NCI-H748 (cell line): ENCODE data around the gene STIMATE.

Experiments used
- DNase-seq: peaks from one replicate; lab custom pipeline; 2025; ENCODE audit not compliant: unreplicated experiment; lab: John Stamatoyannopoulos, UW

The STIMATE gene

DNA sequence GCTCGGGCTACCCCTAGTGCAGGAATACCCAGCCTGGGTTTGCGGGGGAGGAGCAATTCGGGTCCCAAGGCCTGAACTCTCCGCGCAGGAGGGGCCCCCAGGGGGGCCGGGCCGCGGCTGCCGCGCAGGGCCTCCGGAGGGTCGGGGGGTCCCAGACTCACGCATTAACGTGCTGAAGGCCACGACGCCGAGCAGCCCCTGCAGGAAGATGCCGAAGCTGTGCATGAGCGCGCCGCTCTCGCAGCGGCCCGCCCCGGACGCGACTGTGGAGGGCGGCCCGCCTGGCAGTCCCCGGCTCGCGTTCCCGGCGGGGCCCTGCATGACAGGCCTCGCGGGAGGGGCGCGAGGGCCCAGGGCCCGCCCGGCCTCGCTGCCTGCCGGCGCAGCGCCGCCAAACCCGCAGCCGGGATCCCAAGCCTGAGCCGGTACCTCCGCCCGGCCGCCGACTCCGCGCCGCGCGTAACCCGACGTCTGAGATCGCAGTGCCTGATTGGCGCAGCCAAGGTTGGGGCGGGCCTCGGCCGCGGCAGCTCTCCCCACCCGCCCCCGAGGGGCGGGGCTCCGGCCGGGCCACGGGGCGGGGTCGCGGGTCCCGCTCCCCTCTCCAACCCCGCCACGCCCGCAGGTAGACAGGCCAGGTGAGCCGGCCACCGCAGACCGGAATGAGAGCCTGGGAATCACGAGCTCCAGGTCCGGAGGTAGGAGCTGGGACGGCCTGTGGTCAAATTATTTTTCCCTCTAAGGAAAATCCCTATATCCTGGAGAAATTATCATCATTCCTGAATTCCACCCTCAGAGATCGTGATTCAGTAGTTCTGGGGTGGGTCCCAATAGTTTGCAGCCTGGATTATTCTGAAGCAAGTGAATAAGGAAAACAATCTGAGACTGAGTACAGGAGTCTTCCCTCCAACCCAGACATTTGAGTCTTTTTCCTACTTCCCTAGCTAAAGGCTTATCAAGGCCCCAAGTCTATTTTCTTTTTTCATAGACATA, at the start of gene STIMATE:
Gene STIMATE (minus strand): TSS at position 419 of the 993 bp plus-strand sequence. CDS start 98 bp downstream, at position 321.
- DNase-seq = peak; percentile 87

DNA sequence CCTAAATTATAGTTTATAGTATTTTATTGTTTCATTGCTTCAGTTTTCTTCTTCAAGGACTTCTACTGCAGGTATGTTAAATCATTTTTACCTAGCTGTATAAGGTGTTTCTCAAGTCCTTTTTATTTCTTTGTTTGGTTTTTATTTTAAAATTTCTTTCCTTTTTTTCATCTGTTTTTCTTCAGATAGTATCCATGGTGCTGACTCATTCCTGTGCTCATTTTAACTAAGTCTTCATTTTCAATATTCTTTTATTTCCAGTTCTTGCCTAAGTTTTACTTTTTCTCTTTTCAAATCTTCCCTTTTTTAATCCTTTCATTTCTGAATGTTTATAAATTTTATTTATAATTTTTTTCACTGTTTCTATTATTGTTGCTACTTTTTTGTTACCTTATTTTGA, 42.3 kb upstream of the STIMATE start:
- no peak for DNase-seq

DNA sequence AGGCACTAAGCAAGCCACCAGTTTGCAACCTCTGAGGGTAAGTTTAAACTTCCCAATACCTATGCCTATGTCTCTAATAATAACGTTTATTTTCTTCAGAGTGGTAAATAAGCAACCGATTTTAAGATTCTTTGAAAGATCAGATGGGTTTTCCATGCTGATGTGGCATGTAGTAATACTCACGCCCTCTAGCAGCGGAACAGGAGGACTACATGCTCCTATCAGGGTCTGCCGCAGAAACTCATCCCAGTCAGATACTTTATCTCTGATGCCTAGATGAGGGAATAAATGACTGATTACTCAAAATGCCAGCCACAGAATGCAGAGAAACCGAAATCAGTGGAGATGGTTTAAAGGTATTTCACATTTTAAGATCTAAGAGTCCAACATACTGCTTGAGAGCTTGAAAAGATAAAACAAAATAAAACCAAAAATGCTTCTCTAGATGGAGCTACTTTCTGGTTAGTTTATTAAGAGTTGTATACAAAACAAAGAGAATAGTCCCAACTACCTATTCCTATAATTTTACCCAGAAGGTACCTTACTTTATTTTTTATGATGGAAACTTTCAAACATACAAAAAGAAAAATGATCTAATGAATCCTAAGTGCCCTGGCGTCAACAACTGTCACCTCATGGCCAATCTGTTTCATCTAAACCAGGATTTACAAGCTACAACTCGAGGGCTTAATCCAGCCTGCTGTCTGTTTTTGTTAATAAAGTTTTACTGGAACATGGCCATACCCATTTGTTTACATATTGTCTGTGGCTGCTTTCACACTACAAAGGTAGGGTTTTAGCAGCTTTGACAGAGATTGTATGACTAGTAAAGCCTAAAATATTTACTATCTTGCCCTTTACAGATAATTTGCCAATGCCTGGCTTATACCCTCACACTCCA, 37.5 kb upstream of the STIMATE start:
- peak; percentile 36 for DNase-seq

DNA sequence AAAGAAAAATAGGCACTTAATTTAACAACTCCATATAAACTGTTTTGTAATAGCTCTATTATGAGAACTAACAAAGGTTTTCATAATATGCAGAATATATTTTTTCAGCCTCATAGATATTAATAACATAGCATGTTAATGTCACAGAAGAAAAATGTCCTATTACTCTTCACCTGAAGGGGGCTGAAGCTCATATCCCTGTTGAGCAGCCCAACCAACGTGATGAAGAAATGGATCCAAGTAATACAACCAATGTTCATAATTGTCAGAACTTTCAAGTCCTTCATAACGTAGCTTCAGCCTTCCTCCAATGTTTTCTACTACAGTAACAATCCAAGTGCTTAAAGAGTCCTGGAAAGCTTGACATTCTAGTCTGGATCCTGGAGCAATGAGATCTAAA, 34.5 kb upstream of the STIMATE start:
- DNase-seq = no peak

DNA sequence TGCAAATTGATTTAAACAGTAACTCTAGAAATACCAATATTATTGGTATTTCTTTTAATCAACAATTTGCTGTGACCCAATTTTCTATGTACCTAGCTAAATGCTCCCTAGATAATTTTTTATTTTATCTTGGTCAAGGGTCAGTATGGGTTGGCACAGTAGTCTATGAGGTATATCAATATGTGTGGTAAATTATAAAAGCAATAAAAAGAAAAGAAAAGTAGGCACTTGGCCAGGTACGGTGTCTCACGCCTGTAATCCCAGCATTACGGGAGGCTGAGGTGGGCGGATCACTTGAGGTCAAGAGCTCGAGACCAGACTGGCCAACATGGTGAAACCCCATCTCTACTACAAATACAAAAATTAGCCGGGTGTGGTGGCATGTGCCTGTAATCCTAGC, 34.0 kb upstream of the STIMATE start:
- no peak for DNase-seq

DNA sequence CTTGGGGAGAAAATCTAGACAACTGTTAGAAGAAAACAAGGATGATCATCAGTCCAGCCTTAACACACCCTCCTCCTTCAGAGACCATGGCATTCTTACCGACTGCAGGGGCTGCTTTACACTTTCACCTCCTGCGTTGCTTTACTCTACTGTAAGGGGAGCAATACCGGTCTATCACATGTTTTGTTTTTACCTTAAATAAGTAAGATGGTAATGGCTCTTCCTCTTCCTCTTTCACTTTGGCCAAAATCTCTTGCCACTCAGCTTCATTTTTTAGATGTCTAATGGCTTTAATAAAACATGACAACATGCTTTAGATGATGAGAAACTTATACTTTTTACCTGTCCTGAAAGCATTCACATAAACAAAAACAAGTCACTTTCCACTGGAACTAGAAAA, 33.4 kb upstream of the STIMATE start:
- no peak for DNase-seq

DNA sequence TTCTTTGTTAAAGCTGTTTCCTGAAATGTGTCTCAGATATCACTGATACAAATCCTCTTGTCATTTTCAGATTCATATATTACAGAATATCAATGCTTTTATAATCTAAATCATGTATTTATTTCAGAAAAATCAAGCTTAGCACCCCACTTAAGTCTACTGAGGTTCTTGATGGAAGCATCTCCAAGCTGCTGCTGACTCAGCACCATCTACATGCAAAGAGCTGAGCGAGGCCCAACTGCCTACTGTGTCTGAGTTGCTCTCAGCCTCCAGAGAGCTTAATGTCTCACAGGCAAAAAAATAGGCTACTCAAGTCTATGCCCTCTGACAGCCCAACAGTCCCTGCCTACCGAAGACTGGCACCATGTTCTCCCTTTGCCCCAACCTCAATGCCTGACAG, 29.2 kb upstream of the STIMATE start:
- DNase-seq = no peak

DNA sequence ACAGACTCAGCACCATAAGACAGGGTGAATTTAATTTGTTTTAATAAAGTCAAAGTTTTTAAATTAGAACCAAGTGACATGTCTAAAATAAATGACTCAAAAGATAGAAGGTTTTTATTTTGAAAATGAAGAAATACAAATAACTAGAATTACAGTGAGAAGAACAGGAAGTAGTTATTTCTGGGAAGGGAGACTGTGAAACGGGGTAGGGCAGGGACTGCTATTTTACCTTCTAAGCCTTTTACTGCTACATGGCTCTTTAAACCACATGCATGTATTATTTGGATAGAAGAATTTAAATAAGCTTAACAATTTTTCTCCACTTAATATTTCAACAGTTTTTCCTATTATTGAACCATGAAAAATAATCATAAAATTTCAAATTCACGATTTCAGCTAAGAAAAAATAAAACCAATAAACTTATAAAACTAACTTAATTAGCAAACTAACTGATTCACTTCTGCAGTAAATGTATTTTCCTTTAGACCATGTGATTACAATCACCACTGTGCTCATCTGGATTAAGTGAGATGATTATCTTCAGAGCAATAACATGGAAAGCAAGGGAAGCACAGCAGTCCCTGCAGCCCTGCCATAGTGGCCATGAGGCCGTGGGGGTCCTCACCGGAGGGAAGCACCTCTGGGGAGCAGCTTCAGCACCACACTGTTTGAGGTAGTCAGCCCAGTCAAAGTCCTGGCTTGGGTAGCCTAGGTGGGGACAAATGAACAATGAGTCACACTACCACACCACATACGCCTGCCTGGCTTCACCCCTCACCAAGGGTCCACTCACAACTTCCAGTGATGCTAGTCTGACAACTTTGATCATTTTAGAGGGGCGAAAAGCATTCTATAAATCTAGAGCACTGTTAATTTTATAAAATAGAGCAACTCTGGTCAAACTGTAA, 28.3 kb upstream of the STIMATE start:
- DNase-seq = no peak

DNA sequence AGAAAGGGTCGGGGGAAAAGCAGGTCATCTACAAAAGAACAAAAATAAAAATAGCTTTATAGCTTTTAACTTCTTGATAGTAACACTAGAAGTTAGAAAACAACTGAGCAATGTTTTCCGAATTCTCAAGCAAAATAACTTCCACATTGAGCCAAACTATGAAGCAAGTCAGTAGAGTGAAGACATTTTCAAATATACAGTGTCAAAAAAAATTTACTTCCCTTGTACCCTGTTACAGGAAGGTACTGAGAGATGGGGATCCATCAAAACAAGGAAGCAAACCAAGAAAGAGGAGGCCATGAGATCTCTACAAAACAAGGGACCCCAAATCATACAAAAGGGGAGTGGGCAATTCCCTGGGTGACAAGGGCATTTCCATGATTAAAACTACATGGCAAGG, 26.6 kb upstream of the STIMATE start:
- no peak for DNase-seq

DNA sequence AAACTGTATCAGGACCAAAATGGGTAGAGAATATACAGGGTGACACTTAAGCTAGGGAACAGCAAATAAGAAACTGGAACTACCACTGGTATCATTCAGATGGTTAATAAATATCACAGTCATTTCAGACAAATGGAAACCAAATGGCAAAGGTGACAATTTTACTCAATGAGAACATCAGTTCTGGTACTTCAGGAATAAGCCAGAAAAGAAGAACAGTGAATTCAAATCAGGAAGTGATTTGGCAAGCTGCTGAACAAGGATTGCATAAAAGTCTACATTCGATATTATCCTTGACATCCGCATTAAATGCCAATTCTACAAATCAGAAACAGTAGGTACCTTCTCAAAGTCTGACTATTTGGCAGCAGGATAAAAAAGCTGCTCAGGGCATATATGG, 23.5 kb upstream of the STIMATE start:
- no peak for DNase-seq

DNA sequence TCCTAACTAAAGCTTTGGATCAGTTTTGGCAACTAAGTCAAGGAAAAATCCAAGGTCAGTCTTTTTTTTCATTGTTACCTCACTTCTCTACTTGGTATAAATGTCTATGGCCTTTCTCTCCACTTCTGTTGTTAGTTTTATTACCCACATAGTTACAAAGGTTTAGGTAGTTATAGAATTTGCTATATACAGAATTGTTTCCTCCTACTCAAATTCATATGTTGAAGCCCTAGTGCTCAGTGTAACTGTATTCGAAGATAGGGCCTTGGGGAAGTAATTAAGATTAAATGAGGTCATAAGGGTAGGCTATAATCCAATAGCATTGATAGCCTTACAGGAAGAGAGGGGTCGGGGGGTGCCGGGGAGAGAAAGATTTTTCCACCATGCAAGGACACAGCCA, 19.7 kb upstream of the STIMATE start:
- DNase-seq = no peak

DNA sequence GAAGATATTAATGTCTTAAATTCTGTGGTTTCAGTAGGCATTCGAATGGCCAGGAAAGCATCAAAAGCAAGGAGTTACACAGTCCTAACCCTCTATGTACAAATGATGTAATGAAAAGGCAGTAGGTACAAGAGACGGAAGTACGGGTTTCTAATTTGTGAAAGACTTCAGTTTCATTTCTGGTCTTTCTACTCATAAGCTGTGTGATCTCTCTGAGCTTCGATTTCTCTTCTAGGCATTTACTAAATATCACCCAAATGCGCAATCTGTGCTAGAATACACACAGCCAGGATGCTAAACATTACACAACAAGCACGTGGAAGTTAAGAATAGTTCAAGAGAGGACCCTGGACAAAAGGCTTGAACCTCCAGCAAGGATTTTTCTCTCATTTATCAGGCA, 17.9 kb upstream of the STIMATE start:
- no peak for DNase-seq

DNA sequence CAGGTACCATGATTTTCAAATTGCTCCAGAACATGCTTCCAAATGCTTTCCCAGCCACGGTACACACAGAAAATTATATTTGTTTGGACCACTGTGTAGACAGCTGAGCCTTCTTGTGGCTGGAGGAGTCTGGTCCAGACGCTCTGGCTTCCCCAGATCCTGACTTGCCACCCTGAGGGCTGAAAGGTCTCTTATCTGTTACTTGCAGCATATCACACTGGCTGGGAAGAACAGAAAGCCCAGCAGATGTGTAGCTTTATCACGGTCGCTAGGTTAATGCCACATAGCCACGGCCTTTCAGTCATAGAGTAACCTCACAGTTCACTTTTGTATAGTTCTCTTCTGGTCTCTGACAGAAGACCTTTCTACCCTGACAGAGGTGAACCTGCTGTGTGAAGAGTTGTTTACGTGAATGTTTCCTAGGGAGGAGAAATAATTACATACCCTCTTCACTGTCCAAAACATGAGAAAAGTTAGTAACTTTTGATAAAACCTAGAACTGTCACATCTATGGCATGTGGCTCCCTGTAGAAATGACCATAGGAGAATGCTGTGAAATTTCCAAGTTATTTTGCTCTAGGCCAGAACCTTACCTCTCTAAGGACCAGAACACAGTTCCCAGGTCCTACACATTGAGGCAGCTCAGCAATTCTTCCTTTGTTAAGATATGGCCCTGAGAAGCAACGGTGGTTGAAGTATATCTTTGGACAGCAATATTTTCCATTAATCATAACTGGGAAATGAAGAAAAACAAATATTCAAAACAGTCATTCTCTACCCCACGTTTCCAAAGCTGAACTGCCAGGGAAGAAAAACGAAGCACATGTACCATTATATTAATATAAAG, 15.8 kb upstream of the STIMATE start:
- no peak for DNase-seq

DNA sequence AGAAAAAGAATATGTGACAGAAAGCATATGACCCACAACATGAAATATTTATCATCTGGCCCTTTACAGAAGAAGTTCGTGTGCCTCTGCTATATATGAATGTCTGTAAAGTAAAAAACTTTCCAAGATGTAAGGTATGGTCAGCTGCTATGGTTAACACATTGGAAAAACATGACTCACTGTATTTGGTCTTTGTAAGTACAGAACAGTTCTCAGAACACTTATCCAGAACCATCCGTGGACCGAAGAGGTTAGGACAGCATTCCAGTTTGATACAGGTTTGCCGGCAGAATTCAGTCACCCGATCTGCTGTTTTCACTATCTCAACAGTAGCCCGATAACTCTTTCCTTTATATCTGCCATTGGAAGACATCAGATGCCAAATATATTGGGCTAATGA, 13.5 kb upstream of the STIMATE start:
- no peak for DNase-seq

DNA sequence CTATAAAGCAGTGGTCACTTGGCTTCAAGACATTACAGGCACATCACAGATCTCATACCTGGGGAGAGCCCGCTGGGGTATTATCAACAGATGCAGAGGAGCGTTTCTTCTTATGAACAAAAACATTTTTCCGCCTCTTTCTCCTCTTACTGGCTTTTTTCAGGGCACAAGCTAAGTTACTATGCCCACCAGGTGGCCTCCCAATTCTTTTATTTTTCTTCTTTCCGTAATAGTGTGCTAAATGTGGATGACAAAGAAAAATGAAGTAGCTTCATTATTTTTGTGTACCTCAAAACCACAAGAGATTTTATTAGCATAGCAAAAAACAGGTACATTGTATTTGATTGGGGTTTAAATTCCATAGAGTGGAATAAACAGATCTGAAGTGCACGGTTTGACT, 10.1 kb upstream of the STIMATE start:
- no peak for DNase-seq

DNA sequence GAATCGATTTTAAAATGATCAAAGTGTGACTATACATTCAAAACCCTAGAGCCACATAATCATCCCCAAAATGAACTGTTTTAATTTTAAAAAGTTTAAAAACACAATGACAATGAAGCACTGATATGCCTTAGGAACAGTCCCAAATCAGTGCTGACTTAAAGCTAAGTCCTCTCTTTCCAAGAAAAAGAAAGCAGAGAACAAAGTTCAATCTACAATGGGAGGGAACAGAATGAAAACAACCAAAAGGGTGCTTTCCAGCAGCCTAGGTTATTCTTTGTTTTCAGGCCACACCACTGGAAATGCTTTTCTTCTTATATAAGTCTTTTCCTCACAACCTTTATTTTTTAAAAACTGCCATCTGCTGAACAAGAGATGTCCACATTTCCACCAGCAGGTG, 7.2 kb upstream of the STIMATE start:
- DNase-seq = no peak

DNA sequence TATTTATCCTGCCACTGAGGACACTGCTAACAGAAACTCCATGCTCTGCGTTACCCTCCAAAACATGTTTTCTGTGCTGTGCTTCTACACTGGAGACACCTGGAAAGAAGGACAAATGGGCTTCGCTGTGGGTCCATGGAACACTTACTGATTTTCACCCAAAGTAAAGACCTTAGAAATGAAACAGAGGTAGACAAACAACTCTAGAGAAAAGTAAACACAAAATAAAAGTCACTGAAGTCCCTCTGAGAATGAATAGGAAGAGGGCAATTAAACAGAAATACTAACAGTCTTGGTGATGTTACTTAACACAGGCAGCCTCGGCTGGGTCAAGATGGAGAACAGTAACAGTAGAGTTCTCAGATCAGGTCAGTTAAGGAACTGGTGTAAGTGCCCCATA, 6.7 kb upstream of the STIMATE start:
- DNase-seq = no peak

DNA sequence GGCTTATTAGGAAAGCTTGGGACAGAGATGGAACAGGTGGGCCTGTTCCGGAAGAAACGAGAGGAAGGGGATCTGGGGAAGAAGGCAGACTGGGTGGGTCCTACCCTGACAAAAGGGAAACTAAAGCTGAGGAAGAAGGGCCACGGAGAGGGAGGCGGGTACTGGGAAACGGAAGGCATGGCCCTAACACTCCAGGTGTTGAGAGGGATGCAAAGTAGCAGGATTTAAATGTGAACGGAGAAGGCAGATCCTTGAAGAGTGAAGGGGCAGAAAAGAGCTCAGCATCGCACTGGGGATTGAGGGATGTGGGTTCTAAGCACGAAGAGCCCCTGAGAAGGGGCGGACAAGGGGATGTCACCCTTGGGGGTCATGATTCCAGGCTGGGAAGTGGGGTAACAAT, 735 bp downstream of the STIMATE start:
- peak; percentile 18 for DNase-seq

DNA sequence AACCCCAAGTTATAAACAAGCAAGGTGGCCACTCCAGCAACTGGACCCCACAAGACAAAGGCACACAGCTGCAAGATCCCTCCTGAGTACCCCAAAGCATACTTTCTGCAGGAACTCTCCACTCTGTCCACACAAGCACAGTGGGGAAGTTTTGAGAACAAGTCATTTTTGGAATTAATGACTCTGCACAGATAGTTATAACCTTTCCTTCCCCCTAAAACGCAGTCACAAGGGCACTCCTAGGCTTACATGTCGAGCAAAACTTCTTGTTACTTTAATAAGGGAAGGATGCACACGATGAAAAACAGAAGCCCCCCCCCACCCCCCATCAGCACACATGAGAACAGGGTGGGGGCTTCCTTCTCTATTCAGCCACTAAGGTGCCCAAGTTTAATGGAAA, 1.2 kb downstream of the STIMATE start:
- no peak for DNase-seq

DNA sequence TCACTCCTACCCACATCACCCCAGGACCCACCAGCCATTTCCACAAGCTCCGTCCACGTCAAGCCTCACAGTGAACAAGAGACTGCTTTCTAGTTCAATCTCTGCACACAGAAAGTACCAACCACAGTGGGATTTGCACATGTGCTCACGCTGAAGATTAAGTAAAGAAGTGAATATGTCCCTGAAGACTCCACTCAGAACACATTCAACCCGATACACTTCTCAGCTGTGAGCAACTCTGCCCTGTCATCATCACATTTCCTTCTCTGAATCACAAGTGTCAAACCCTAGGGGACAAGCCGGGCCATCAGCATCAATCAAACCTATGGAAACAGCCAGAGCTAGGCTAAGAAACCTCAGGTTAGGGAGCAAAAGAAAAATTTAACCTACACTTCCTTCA, 1.9 kb downstream of the STIMATE start:
- no peak for DNase-seq
